ENCODE results near the gene SOCS3.
A peak's percentile ranks its signal among the peaks of the same experiment; 100 is the strongest.

Gene SOCS3

GRCh38 chr17:78362232-78362631 is 2.4 kb upstream of the SOCS3 start:
- no peak overlapping the region for H3K27ac ChIP-seq (ENCODE audit: low read depth, low read length)
- H3K9ac ChIP-seq (ENCODE audit: low read length in 5 of 5) = no peak overlapping the region
- H3K4me3 ChIP-seq (ENCODE audit: low read depth in 1 of 5, low read length in 5 of 5) = no peak overlapping the region
- H3K4me1 ChIP-seq (ENCODE audit: control insufficient read depth in 5 of 5, insufficient read depth in 5 of 5, low read length in 5 of 5) = peaks cover 0 to 33% (median 25%) of the 10 kb centered on the region in 5 donors
- H3K27me3 ChIP-seq (ENCODE audit: control insufficient read depth in 5 of 5, insufficient read depth in 4 of 5, low read length in 5 of 5) = peaks cover 0 to 8% (median 2%) of the 10 kb centered on the region in 5 donors
- no peaks in the 10 kb centered on the region for H3K9me3 ChIP-seq (ENCODE audit: control insufficient read depth in 5 of 5, low read length in 5 of 5)
- peaks cover 0 to 22% (median 16%) of the 10 kb centered on the region in 5 donors for H3K36me3 ChIP-seq (ENCODE audit: control insufficient read depth in 5 of 5, insufficient read depth in 5 of 5, low read length in 5 of 5)

GRCh38 chr17:78361225-78361701 is 1.4 kb upstream of the SOCS3 start:
- H3K4me1 ChIP-seq (ENCODE audit: control insufficient read depth in 5 of 5, insufficient read depth in 5 of 5, low read length in 5 of 5) = peaks cover 1 to 36% (median 32%) of the 10 kb centered on the region in 5 donors
- H3K4me3 ChIP-seq (ENCODE audit: low read depth in 1 of 5, low read length in 5 of 5) = peak overlapping the region in 1 of 5 donors; percentile 72
- H3K27me3 ChIP-seq (ENCODE audit: control insufficient read depth in 5 of 5, insufficient read depth in 4 of 5, low read length in 5 of 5) = peaks cover 0 to 6% (median under 1%) of the 10 kb centered on the region in 5 donors
- no peak overlapping the region for H3K9ac ChIP-seq (ENCODE audit: low read length in 5 of 5)
- H3K36me3 ChIP-seq (ENCODE audit: control insufficient read depth in 5 of 5, insufficient read depth in 5 of 5, low read length in 5 of 5) = peaks cover 0 to 27% (median 18%) of the 10 kb centered on the region in 5 donors
- H3K27ac ChIP-seq (ENCODE audit: low read depth, low read length) = peak overlapping the region; percentile 78
- no peaks in the 10 kb centered on the region for H3K9me3 ChIP-seq (ENCODE audit: control insufficient read depth in 5 of 5, low read length in 5 of 5)

GRCh38 chr17:78360371-78361224 is 721 bp upstream of the SOCS3 start:
- Histone ChIP-seq H3K4me1 (ENCODE audit: control insufficient read depth in 5 of 5, insufficient read depth in 5 of 5, low read length in 5 of 5) (peaks cover 1 to 37% (median 31%) of the 10 kb centered on the region in 5 donors), H3K27me3 (ENCODE audit: control insufficient read depth in 5 of 5, insufficient read depth in 4 of 5, low read length in 5 of 5) (peaks cover 0 to 6% (median 0%) of the 10 kb centered on the region in 5 donors), H3K9ac (ENCODE audit: low read length in 5 of 5) (peak overlapping the region in 4 of 5 donors; percentile 72 to 87 (median 76)), H3K27ac (ENCODE audit: low read depth, low read length) (peak overlapping the region; percentile 78), H3K36me3 (ENCODE audit: control insufficient read depth in 5 of 5, insufficient read depth in 5 of 5, low read length in 5 of 5) (peaks cover 0 to 32% (median 18%) of the 10 kb centered on the region in 5 donors), H3K9me3 (ENCODE audit: control insufficient read depth in 5 of 5, low read length in 5 of 5) (no peaks in the 10 kb centered on the region), H3K4me3 (ENCODE audit: low read depth in 1 of 5, low read length in 5 of 5) (peak overlapping the region in 4 of 5 donors; percentile 61 to 72 (median 68))

- Histone ChIP-seq H3K27ac (ENCODE audit: low read depth, low read length) (peak overlapping the region; percentile 65), H3K4me1 (ENCODE audit: control insufficient read depth in 5 of 5, insufficient read depth in 5 of 5, low read length in 5 of 5) (peaks cover 1 to 44% (median 28%) of the 10 kb centered on the region in 5 donors), H3K4me3 (ENCODE audit: low read depth in 1 of 5, low read length in 5 of 5) (peak overlapping the region; percentile 74 to 99 (median 98))
Observed at GRCh38 chr17:78359321-78359996, 418 bp downstream of the SOCS3 start.

GRCh38 chr17:78358538-78359320 is 1.1 kb downstream of the SOCS3 start:
- H3K9me3 ChIP-seq (ENCODE audit: control insufficient read depth in 5 of 5, low read length in 5 of 5) = no peaks in the 10 kb centered on the region
- H3K27ac ChIP-seq (ENCODE audit: low read depth, low read length) = peak overlapping the region; percentile 65
- H3K36me3 ChIP-seq (ENCODE audit: control insufficient read depth in 5 of 5, insufficient read depth in 5 of 5, low read length in 5 of 5) = peaks cover 0 to 32% (median 18%) of the 10 kb centered on the region in 5 donors
- H3K27me3 ChIP-seq (ENCODE audit: control insufficient read depth in 5 of 5, insufficient read depth in 4 of 5, low read length in 5 of 5) = no peaks in the 10 kb centered on the region
- peak overlapping the region in 4 of 5 donors; percentile 88 to 96 (median 92) for H3K9ac ChIP-seq (ENCODE audit: low read length in 5 of 5)
- H3K4me3 ChIP-seq (ENCODE audit: low read depth in 1 of 5, low read length in 5 of 5) = peak overlapping the region; percentile 96 to 99 (median 98)
- H3K4me1 ChIP-seq (ENCODE audit: control insufficient read depth in 5 of 5, insufficient read depth in 5 of 5, low read length in 5 of 5) = peaks cover 3 to 51% (median 32%) of the 10 kb centered on the region in 5 donors

More at GRCh38 chr17:78359321-78359996, 418 bp downstream of the SOCS3 start:
- Histone ChIP-seq H3K27me3 (ENCODE audit: control insufficient read depth in 5 of 5, insufficient read depth in 4 of 5, low read length in 5 of 5) (no peaks in the 10 kb centered on the region), H3K9ac (ENCODE audit: low read length in 5 of 5) (peak overlapping the region in 4 of 5 donors; percentile 89 to 96 (median 95)), H3K9me3 (ENCODE audit: control insufficient read depth in 5 of 5, low read length in 5 of 5) (no peaks in the 10 kb centered on the region), H3K36me3 (ENCODE audit: control insufficient read depth in 5 of 5, insufficient read depth in 5 of 5, low read length in 5 of 5) (peaks cover 0 to 32% (median 18%) of the 10 kb centered on the region in 5 donors)

- H3K9ac ChIP-seq (ENCODE audit: low read length in 5 of 5) = peak overlapping the region; percentile 44 to 96 (median 89)
- no peaks in the 10 kb centered on the region for H3K9me3 ChIP-seq (ENCODE audit: control insufficient read depth in 5 of 5, low read length in 5 of 5)
- H3K27ac ChIP-seq (ENCODE audit: low read depth, low read length) = peak overlapping the region; percentile 65
- H3K4me1 ChIP-seq (ENCODE audit: control insufficient read depth in 5 of 5, insufficient read depth in 5 of 5, low read length in 5 of 5) = peaks cover 6 to 59% (median 37%) of the 10 kb centered on the region in 5 donors
- H3K4me3 ChIP-seq (ENCODE audit: low read depth in 1 of 5, low read length in 5 of 5) = peak overlapping the region; percentile 96 to 99 (median 98)
- H3K27me3 ChIP-seq (ENCODE audit: control insufficient read depth in 5 of 5, insufficient read depth in 4 of 5, low read length in 5 of 5) = no peaks in the 10 kb centered on the region
- H3K36me3 ChIP-seq (ENCODE audit: control insufficient read depth in 5 of 5, insufficient read depth in 5 of 5, low read length in 5 of 5) = peaks cover 0 to 32% (median 18%) of the 10 kb centered on the region in 5 donors
Observed at GRCh38 chr17:78357672-78358537, 2.0 kb downstream of the SOCS3 start.

GRCh38 chr17:78357177-78357586 is 2.7 kb downstream of the SOCS3 start:
- H3K36me3 ChIP-seq (ENCODE audit: control insufficient read depth in 5 of 5, insufficient read depth in 5 of 5, low read length in 5 of 5) = peaks cover 0 to 32% (median 18%) of the 10 kb centered on the region in 5 donors

GRCh38 chr17:78356101-78356713 is 3.7 kb downstream of the SOCS3 start:
- H3K27me3 ChIP-seq (ENCODE audit: control insufficient read depth in 5 of 5, insufficient read depth in 4 of 5, low read length in 5 of 5) = no peaks in the 10 kb centered on the region
- no peak overlapping the region for H3K27ac ChIP-seq (ENCODE audit: low read depth, low read length)
- H3K4me1 ChIP-seq (ENCODE audit: control insufficient read depth in 5 of 5, insufficient read depth in 5 of 5, low read length in 5 of 5) = peaks cover 14 to 74% (median 49%) of the 10 kb centered on the region in 5 donors
- peaks cover 0 to 32% (median 18%) of the 10 kb centered on the region in 5 donors for H3K36me3 ChIP-seq (ENCODE audit: control insufficient read depth in 5 of 5, insufficient read depth in 5 of 5, low read length in 5 of 5)
- peak overlapping the region in 1 of 5 donors; percentile 15 for H3K9ac ChIP-seq (ENCODE audit: low read length in 5 of 5)
- H3K9me3 ChIP-seq (ENCODE audit: control insufficient read depth in 5 of 5, low read length in 5 of 5) = no peaks in the 10 kb centered on the region
- H3K4me3 ChIP-seq (ENCODE audit: low read depth in 1 of 5, low read length in 5 of 5) = peak overlapping the region; percentile 29 to 98 (median 52)

More at GRCh38 chr17:78357177-78357586, 2.7 kb downstream of the SOCS3 start:
- no peaks in the 10 kb centered on the region for H3K9me3 ChIP-seq (ENCODE audit: control insufficient read depth in 5 of 5, low read length in 5 of 5)
- H3K27me3 ChIP-seq (ENCODE audit: control insufficient read depth in 5 of 5, insufficient read depth in 4 of 5, low read length in 5 of 5) = no peaks in the 10 kb centered on the region
- H3K4me1 ChIP-seq (ENCODE audit: control insufficient read depth in 5 of 5, insufficient read depth in 5 of 5, low read length in 5 of 5) = peaks cover 8 to 64% (median 42%) of the 10 kb centered on the region in 5 donors
- H3K4me3 ChIP-seq (ENCODE audit: low read depth in 1 of 5, low read length in 5 of 5) = peak overlapping the region; percentile 96 to 99 (median 98)
- peak overlapping the region; percentile 44 to 96 (median 89) for H3K9ac ChIP-seq (ENCODE audit: low read length in 5 of 5)
- peak overlapping the region; percentile 65 for H3K27ac ChIP-seq (ENCODE audit: low read depth, low read length)

Measured in subcutaneous abdominal adipose tissue (tissue), 5 donors.